ENCODE measurements around the gene AP2A2. TPM values are rescaled to one million over a fixed set of nuclear protein-coding genes. Genes with fewer than 3 reads are reported as not detected.
A peak's percentile ranks its signal among the peaks of the same experiment; 100 is the strongest.
"Not testable (repeated sequence)": the region's sequence is repeated elsewhere in the genome, so short reads cannot be mapped to it uniquely, and the experiment has no call there.

AP2A2 gene
- total RNA-seq, 3 donors from 2014 or later: 44.6 to 112 (median 54.7) TPM

GRCh38 chr11:972523-973211, 47.0 kb downstream of the AP2A2 start:
- DNase-seq (ENCODE audit: low spot score in 2 of 2): no peak
- H3K36me3 ChIP-seq: no peaks in the 10 kb centered on the region
- no peaks in the 10 kb centered on the region for H3K27me3 ChIP-seq

GRCh38 chr11:973237-973636, 47.6 kb downstream of the AP2A2 start:
- no peak for TF ChIP-seq POLR2AphosphoS5 (IDR thresholded peaks at IDR 0.05)
- TF ChIP-seq POLR2A (IDR thresholded peaks at IDR 0.05): no peak
- TF ChIP-seq CTCF (IDR thresholded peaks at IDR 0.05): no peak
- Histone ChIP-seq H3K27me3 (no peaks in the 10 kb centered on the region), H3K36me3 (no peaks in the 10 kb centered on the region), H3K4me3 (no peak overlapping the region), H3K4me1 (peaks cover 0 to 11% of the 10 kb centered on the region in 2 donors), H3K9me3 (no peaks in the 10 kb centered on the region), H3K27ac (no peak overlapping the region)
- intact Hi-C loops (cut with DNase I; ENCODE audit: low total_unique reads): no loop called here
- DNase-seq (ENCODE audit: low spot score in 2 of 2): no peak

More at GRCh38 chr11:972523-973211, 47.0 kb downstream of the AP2A2 start:
- Histone ChIP-seq H3K4me3 (no peak overlapping the region), H3K27ac (no peak overlapping the region), H3K9me3 (no peaks in the 10 kb centered on the region), H3K4me1 (peaks cover 0 to 11% of the 10 kb centered on the region in 2 donors)
- no peak for TF ChIP-seq POLR2A (IDR thresholded peaks at IDR 0.05)
- no peak for TF ChIP-seq CTCF (IDR thresholded peaks at IDR 0.05)
- no peak for TF ChIP-seq POLR2AphosphoS5 (IDR thresholded peaks at IDR 0.05)
- intact Hi-C loops (cut with DNase I; ENCODE audit: low total_unique reads): no loop called here

- H3K9me3 ChIP-seq; H3K27me3 ChIP-seq; H3K4me3 ChIP-seq; H3K36me3 ChIP-seq; intact Hi-C loops (cut with DNase I; ENCODE audit: low total_unique reads); H3K27ac ChIP-seq; DNase-seq (ENCODE audit: low spot score in 2 of 2): not testable (repeated sequence)
- peaks cover 0 to 11% of the 10 kb centered on the region in 2 donors for H3K4me1 ChIP-seq
These were observed 49.7 kb downstream of the AP2A2 start for GRCh38 chr11:975376-975775.

GRCh38 chr11:975827-976226, 50.2 kb downstream of the AP2A2 start:
- Histone ChIP-seq H3K4me3 (no peak overlapping the region), H3K27me3 (no peaks in the 10 kb centered on the region), H3K27ac (no peak overlapping the region), H3K4me1 (peaks cover 0 to 11% of the 10 kb centered on the region in 2 donors), H3K9me3 (no peaks in the 10 kb centered on the region), H3K36me3 (no peaks in the 10 kb centered on the region)
- intact Hi-C loops (cut with DNase I; ENCODE audit: low total_unique reads): no loop called here
- no peak for DNase-seq (ENCODE audit: low spot score in 2 of 2)
- TF ChIP-seq POLR2A (IDR thresholded peaks at IDR 0.05) (no peak), CTCF (IDR thresholded peaks at IDR 0.05) (no peak), POLR2AphosphoS5 (IDR thresholded peaks at IDR 0.05) (no peak)

- no peaks in the 10 kb centered on the region for H3K9me3 ChIP-seq
- H3K36me3 ChIP-seq: peaks cover 3% of the 10 kb centered on the region
- intact Hi-C loops (cut with DNase I; ENCODE audit: low total_unique reads): no loop called here
- no peak for TF ChIP-seq CTCF (IDR thresholded peaks at IDR 0.05)
- no peak for TF ChIP-seq POLR2AphosphoS5 (IDR thresholded peaks at IDR 0.05)
- TF ChIP-seq POLR2A (IDR thresholded peaks at IDR 0.05): no peak
- DNase-seq (ENCODE audit: low spot score in 2 of 2): no peak
- peaks cover 0 to 11% of the 10 kb centered on the region in 2 donors for H3K4me1 ChIP-seq
- H3K27me3 ChIP-seq: no peaks in the 10 kb centered on the region
- H3K27ac ChIP-seq: peak overlapping the region in 1 of 2 donors; percentile 13
- no peak overlapping the region for H3K4me3 ChIP-seq
These were observed 50.9 kb downstream of the AP2A2 start for GRCh38 chr11:976431-977160.

Measured in breast epithelium (tissue), 4 donors.